Endothelial cell of hepatic sinusoid (primary cell): ENCODE data around the gene PITPNM3.
"Not testable (repeated sequence)": the region's sequence is repeated elsewhere in the genome, so short reads cannot be mapped to it uniquely, and the experiment has no call there.

Experiments
- in situ Hi-C: cut with HindIII; loops from 2 replicates; pipeline ENCODE4 v1.10.0; 2017; ENCODE audit warnings: low sequenced_read_pairs

PITPNM3 gene

GRCh38 chr17:6575596-6575988, 19.2 kb upstream of the PITPNM3 start:
- in situ Hi-C loops: no loop called here

DNA sequence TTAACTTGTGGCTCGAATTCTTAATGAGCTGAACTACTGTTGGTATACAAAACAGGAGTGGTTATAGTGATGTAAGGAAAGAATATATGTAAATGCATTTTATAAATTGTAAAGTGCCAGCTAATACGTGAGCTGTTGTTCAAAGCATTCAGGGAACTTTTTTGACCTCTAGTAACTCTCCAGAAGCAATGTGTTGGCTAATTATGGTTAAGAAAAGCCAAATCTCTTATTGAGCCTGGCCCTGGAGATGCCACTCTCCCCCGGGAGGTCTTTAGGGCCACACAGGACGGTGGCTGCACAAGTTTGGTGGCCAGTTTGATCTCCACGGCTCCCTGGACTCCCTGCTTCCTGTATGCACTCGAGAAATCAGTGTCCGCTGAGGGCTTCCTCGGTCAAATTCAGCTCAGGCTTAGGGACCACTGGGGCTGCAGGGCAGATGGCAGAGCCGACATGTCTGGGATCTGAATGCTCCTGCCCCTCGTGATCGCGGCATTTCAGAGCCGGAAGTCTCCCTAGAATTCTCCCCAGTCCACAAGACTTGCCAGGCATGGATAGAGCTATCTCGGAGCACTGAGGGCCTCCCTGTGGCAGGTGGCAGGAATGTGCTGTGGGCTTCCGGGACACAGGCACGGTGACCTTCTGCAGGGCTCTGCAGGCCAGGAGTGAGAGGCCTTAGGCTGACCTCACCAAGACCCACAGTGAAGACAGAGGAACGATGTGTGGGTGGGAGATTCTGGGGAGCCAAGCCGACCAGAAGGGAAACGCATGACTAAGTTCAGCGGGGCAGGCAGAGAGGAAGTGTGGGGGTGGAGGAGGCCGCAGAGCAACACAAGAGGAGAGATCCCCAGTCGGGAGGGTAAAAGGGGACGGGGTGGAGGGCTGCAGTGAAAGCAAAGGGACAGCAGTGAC, 18.6 kb upstream of the PITPNM3 start:
- in situ Hi-C loops: no loop called here

DNA sequence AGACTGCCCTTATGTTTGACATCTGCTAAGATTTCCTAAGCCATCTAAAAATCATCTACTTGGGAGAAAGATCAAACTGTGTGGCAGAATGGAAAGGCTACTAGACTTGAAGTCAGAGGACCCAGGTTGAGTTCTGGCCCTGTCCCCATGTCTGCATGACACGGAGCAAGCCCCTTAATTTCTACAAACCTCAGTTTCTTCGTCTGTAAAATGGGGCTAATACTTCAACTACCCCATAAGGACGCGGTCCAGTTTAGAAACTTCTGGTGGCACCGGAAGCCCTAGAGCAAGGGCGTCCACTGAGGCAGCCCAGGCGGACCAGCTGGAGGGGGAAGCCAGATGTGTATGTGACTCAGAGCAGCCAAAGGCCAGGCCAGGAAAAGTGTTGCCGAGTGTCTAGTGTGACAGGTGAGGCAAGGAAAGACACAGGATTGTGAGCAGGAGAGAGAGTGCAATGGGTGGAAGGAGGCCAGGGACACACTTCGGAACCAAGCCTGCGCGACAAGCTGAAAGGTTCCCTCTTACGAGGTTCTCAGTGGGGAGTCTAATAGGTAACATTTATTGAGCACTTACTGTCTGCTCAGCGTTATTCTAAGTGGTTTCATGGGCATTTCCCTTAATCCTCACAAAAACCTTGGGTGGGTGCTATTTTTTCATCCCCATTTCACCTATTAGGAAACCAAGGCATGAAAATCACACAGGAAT, 17.8 kb upstream of the PITPNM3 start:
- in situ Hi-C loops: no loop called here

GRCh38 chr17:6573495-6573894, 17.1 kb upstream of the PITPNM3 start:
- in situ Hi-C loops: not testable (repeated sequence)

DNA sequence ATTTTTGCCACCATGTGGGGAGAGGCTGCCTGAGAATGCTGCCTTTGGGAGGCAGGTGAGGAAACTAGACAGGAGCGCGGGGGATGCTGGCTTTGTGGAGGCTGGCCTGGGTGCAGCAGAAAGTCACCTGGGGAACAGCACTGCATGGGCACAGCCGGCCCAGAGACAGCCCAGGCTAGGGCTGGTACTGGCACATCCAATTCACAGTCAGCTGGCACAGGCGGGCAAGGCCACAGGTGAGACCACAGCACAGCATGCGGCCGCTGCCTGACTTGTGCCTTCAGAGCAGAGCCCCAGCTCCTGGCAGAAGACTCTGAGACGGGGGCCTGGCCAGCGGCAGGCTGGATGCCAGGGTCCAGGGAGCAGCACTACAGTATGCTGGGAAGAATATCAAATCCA, 16.6 kb upstream of the PITPNM3 start:
- in situ Hi-C loops: no loop called here

GRCh38 chr17:6571452-6571781, 15.1 kb upstream of the PITPNM3 start:
- in situ Hi-C loops: no loop called here

DNA sequence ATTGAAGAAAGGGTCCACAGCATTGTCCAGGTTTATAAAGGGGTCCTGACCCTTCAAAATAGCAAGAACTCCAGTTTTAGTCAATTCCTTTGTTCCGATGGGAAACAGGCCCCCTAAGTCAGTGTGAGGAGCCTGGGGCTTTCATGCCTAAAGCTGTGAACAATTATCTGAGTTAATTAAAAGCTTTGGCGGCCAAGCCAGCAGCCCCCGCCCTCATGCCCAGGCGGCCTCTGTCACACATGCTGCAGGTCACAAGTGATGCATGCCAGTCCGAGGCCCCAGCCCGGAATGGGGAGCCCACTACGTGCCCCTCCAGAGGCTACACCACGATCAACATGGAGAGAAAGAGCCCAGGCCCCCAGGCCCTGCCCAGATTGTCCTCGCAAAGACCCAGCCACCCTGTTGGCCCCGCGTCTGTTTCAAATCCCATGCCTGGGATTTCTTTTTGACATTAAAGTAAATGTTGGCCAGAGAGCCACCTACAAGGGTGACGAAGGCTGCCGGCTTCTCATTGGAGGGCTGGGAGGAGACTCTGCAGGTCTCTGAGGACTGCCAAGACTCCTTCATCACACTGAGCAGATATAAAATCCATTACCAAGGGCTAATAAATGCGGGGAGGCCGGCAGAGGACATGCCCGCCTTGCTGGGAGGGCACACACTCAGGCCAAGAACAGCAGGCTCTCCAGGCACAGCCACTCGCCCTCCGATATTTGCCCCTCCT, 14.5 kb upstream of the PITPNM3 start:
- in situ Hi-C loops: no loop called here

GRCh38 chr17:6569370-6570285, 13.3 kb upstream of the PITPNM3 start:
- in situ Hi-C loops: no loop called here

GRCh38 chr17:6568184-6568758, 11.9 kb upstream of the PITPNM3 start:
- in situ Hi-C loops: no loop called here

- in situ Hi-C loops: no loop called here
Observed at GRCh38 chr17:6567528-6568183, 11.3 kb upstream of the PITPNM3 start.

- in situ Hi-C loops: loop anchor here (5.0 kb wide), 1 partner anchor 46 kb away; no protein-coding TSS in a partner anchor
Observed at GRCh38 chr17:6561446-6561845, 5.1 kb upstream of the PITPNM3 start.

DNA sequence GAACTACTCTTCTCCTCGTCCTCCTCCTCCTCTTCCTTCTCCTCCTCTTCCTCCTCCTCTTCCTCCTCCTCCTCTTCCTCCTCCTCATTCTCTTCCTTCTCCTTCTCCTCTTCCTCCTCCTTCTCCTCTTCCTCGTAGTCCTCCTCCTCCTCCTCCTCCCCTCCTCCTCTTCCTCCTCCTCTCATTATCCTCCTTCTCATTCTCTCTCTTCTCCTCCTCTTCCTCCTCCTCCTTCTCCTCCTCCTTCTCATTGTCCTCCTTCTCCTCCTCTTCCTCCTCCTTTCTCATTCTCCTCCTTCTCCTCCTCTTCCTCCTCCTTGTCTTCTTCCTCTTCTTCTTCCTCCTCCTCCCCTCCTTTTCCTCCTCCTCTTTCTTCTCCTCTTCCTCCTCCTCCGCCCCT, 4.1 kb upstream of the PITPNM3 start:
- in situ Hi-C loops: loop anchor here (5.0 kb wide), 1 partner anchor 47 kb away; no protein-coding TSS in a partner anchor

GRCh38 chr17:6559753-6560215, 3.4 kb upstream of the PITPNM3 start:
- in situ Hi-C loops: loop anchor here (5.0 kb wide), 1 partner anchor 48 kb away; no protein-coding TSS in a partner anchor

- in situ Hi-C loops: no loop called here
Observed at GRCh38 chr17:6558932-6559752, 2.8 kb upstream of the PITPNM3 start.

- in situ Hi-C loops: no loop called here
Observed at GRCh38 chr17:6558276-6558675, 1.9 kb upstream of the PITPNM3 start.

DNA sequence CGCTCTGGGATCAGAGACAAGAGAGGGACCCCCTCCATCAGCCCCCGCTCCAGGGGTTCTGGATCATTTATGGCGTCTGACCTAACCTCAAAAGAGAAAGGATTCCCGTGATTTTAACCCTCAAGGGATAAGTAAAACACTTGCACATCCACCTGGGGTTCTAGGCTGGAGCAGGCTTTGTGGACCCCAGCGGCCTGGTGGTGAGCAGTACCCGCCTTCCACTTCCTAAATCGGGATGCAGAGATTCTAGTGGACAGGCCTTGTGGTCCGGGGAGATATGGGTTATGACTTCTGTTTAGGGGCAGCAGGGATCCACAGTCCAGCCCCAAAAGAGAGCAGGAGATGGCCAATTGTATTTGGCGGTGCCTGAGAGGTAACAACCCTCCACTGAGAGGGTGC, 684 bp upstream of the PITPNM3 start:
- in situ Hi-C loops: no loop called here

DNA sequence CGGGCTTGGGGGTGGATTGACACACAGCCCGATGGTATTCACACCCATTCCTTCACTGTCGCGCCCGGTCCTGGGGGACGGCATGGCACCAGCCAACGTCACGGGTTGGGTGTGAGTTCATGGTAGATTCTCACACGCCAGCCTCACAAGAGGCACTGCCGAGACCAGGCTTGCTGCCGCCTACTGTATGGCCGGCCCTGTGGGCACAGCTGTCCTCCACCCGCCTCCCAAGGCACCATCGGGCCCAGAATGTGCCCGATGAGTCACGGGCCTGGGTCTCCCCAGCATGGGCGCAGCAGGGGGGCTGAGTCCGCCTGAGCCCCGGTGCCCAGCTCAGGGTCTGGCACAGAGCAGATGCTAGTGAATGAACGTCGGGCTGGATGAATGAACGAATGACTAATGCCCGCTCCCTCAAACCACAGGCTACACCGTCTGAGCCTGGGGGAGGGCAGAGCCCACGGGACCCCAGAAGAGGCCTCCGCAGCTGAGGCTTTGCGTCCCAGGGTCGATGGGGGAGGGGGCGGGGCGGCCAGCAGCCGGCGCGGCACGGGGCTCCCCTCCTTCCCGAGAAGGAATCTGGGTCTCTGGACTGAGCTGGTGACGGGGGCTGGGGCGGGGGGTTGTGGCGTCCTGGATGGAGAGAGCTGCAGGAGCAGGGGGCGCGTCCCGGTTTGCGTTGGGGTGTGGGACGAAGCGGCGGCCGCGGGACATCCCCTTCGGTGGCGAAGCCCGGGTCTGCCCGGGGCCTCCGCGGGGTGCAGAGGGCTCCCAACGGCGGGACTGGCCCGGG, 829 bp downstream of the PITPNM3 start:
- in situ Hi-C loops: no loop called here

- in situ Hi-C loops: no loop called here
Observed at GRCh38 chr17:6554871-6555330, 1.5 kb downstream of the PITPNM3 start.
